DOHH2 (cell line): ENCODE measurements around the gene SERPINB12.

ENCODE experiments used
- H3F3A ChIP-seq: fragments of 200-600 bp; sonication (generic), shearing (Covaris generic); 2 replicates; pipeline ENCODE4 v1.6.0; 2016; ENCODE audit warnings: antibody characterized with exemption, mild to moderate bottlenecking; ENCODE audit not compliant: control insufficient read depth, insufficient read depth
- H3K27ac ChIP-seq: fragments of 200-600 bp; sonication (generic); 2 replicates; pipeline ENCODE4 v1.5.1; 2014; ENCODE audit warnings: low read depth, mild to moderate bottlenecking, low read length, moderate library complexity
- H3K27me3 ChIP-seq: fragments of 200-600 bp; sonication (generic); 2 replicates; pipeline ENCODE4 v1.6.1; 2014; ENCODE audit warnings: mild to moderate bottlenecking, low read length, mixed read lengths; ENCODE audit not compliant: control insufficient read depth
- H3K36me3 ChIP-seq: fragments of 200-600 bp; sonication (generic); 2 replicates; pipeline ENCODE4 v1.6.1; 2014; ENCODE audit warnings: mild to moderate bottlenecking, low read length, moderate library complexity, mixed read lengths; ENCODE audit not compliant: control insufficient read depth
- H3K4me1 ChIP-seq: fragments of 200-600 bp; sonication (generic); 2 replicates; pipeline ENCODE4 v1.6.1; 2014; ENCODE audit warnings: mild to moderate bottlenecking, low read length, mixed read lengths; ENCODE audit not compliant: control insufficient read depth
- H3K4me2 ChIP-seq: fragments of 200-600 bp; sonication (generic); 2 replicates; pipeline ENCODE4 v1.6.0; 2014; ENCODE audit warnings: mild to moderate bottlenecking, low read length, moderate library complexity
- H3K4me3 ChIP-seq: fragments of 200-600 bp; sonication (generic); 2 replicates; pipeline ENCODE4 v1.5.1; 2014; ENCODE audit warnings: mild to moderate bottlenecking, low read length, mixed read lengths
- H3K79me2 ChIP-seq: fragments of 200-600 bp; sonication (generic); 2 replicates; pipeline ENCODE4 v1.6.1; 2014; ENCODE audit warnings: mild to moderate bottlenecking, low read length, mixed read lengths; ENCODE audit not compliant: control insufficient read depth
- H3K9me2 ChIP-seq: fragments of 200-600 bp; sonication (generic); replicated peaks from 2 replicates; pipeline ENCODE4 v1.6.1; 2014; ENCODE audit warnings: mild to moderate bottlenecking, low read length, mixed read lengths; ENCODE audit not compliant: control insufficient read depth
- H3K9me3 ChIP-seq: fragments of 200-600 bp; sonication (generic); 2 replicates; pipeline ENCODE4 v1.6.1; 2014; ENCODE audit warnings: antibody characterized with exemption, low read length, mixed read lengths; ENCODE audit not compliant: control insufficient read depth, insufficient read depth
- H4K20me1 ChIP-seq: fragments of 200-600 bp; sonication (generic); 2 replicates; pipeline ENCODE4 v1.6.0; 2014; ENCODE audit warnings: low read depth, mild to moderate bottlenecking, antibody characterized with exemption, low read length, moderate library complexity; ENCODE audit not compliant: control insufficient read depth, insufficient read depth
- EZH2phosphoT487 ChIP-seq: fragments of 200-600 bp; sonication (generic); IDR thresholded peaks from 2 replicates; pipeline ENCODE4 v1.6.1; 2017; ENCODE audit warnings: borderline replicate concordance, mild to moderate bottlenecking, antibody characterized with exemption, low read length, moderate library complexity, mixed read lengths
- TF ChIP-seq, protein P1 (sequence below): fragments of 200-600 bp; sonication (generic); IDR thresholded peaks from one replicate; pipeline ENCODE4 v1.5.1; 2014; ENCODE audit warnings: antibody characterized with exemption, mild to moderate bottlenecking, low read depth, low read length; ENCODE audit not compliant: poor library complexity, severe bottlenecking

SERPINB12 gene

DNA sequence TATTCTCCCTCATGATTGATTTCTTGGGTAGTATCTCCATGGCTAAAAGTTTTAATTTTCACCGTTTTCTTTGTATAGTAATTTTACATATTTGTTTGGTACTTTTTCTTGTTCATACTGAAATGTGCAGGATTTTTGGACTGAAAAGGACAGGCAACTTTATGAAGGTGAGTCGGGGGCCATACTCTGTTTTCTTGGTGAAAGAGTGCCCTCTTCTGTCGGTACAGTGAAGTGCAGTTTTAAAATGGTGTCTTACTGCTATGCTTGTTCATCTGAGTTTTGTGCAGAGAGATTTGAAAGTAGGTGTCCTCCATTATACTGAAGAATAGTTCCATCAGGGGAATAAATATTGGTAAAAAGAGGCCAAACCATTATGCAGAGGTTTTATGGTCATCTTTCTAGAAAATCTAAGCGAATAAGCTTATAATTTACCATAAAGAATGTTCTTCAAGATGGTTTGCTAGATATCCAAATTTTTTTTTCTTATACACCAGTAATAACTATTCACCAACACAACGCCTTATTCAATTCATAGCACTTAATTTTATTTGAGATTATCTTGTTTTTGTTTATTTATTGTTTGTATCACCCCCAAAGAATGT lies 36.3 kb downstream of the SERPINB12 start:
- H4K20me1 ChIP-seq: no peaks in the 10 kb centered on the region
- H3K4me3 ChIP-seq: no peak overlapping the region
- H3K27me3 ChIP-seq: peaks cover 7% of the 10 kb centered on the region
- no peaks in the 10 kb centered on the region for H3F3A ChIP-seq
- no peaks in the 10 kb centered on the region for H3K9me3 ChIP-seq
- no peak overlapping the region for H3K27ac ChIP-seq
- no peaks in the 10 kb centered on the region for H3K36me3 ChIP-seq
- H3K4me1 ChIP-seq: no peaks in the 10 kb centered on the region
- H3K9me2 ChIP-seq: no peaks in the 10 kb centered on the region
- TF ChIP-seq, protein P1, sequence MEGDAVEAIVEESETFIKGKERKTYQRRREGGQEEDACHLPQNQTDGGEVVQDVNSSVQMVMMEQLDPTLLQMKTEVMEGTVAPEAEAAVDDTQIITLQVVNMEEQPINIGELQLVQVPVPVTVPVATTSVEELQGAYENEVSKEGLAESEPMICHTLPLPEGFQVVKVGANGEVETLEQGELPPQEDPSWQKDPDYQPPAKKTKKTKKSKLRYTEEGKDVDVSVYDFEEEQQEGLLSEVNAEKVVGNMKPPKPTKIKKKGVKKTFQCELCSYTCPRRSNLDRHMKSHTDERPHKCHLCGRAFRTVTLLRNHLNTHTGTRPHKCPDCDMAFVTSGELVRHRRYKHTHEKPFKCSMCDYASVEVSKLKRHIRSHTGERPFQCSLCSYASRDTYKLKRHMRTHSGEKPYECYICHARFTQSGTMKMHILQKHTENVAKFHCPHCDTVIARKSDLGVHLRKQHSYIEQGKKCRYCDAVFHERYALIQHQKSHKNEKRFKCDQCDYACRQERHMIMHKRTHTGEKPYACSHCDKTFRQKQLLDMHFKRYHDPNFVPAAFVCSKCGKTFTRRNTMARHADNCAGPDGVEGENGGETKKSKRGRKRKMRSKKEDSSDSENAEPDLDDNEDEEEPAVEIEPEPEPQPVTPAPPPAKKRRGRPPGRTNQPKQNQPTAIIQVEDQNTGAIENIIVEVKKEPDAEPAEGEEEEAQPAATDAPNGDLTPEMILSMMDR: peak; percentile 78
- TF ChIP-seq EZH2phosphoT487: no peak
- no peak overlapping the region for H3K4me2 ChIP-seq
- no peaks in the 10 kb centered on the region for H3K79me2 ChIP-seq

DNA sequence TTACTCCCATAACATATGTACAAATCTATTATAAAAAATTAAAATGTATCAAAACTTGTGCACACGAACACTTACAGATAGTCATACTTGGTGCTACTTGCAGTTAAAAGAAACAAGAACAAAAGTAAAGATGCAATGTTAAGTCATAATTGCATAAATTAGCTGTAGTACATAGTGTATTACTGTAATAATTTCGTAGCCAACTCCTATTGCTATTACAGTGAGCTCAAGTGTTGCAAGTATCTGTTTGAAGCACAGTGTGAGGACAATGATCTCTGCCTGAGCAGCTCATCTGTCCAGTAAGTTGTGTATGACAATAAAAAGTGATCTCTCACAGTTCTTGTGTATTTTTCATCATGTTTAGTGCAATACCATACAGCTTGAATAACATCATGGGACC lies 37.4 kb downstream of the SERPINB12 start:
- no peaks in the 10 kb centered on the region for H3K9me2 ChIP-seq
- H3K36me3 ChIP-seq: no peaks in the 10 kb centered on the region
- H3K27ac ChIP-seq: no peak overlapping the region
- no peaks in the 10 kb centered on the region for H3F3A ChIP-seq
- H3K79me2 ChIP-seq: no peaks in the 10 kb centered on the region
- H4K20me1 ChIP-seq: no peaks in the 10 kb centered on the region
- H3K9me3 ChIP-seq: no peaks in the 10 kb centered on the region
- no peak overlapping the region for H3K4me3 ChIP-seq
- H3K4me1 ChIP-seq: no peaks in the 10 kb centered on the region
- H3K4me2 ChIP-seq: no peak overlapping the region
- TF ChIP-seq EZH2phosphoT487: no peak
- TF ChIP-seq, protein P1: no peak
- peaks cover 7% of the 10 kb centered on the region for H3K27me3 ChIP-seq

DNA sequence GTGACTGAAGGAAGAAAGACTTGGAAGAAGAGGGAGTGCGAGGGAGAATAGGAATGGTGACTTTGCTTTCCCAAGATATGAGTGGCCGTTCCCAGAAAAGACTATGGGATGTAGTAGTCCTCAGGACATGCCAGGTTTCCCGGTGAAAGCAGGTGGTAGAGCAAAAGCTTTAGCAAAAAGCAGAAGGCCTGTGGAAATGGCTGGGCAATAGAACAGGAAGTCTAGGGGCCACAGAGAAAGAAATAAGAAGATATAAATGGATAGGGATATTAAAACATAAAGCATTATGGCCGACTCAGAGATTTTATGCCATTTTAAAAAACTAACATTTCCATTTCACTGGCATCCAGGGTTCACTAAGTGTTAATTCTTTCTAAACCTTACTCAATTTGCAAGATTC lies 43.8 kb downstream of the SERPINB12 start:
- Histone ChIP-seq H3K27ac (no peak overlapping the region), H3K4me3 (no peak overlapping the region), H3F3A (no peaks in the 10 kb centered on the region), H3K79me2 (no peaks in the 10 kb centered on the region), H3K9me2 (no peaks in the 10 kb centered on the region), H3K36me3 (no peaks in the 10 kb centered on the region), H4K20me1 (no peaks in the 10 kb centered on the region), H3K9me3 (no peaks in the 10 kb centered on the region), H3K27me3 (no peaks in the 10 kb centered on the region), H3K4me2 (no peak overlapping the region), H3K4me1 (no peaks in the 10 kb centered on the region)
- no peak for TF ChIP-seq EZH2phosphoT487
- TF ChIP-seq, protein P1: no peak
